HG02885 (cell line): ENCODE data around the gene TIAM2.
A peak's percentile ranks its signal among the peaks of the same experiment; 100 is the strongest.
"Not testable (repeated sequence)": the region's sequence is repeated elsewhere in the genome, so short reads cannot be mapped to it uniquely, and the experiment has no call there.

ENCODE experiments used
- ATAC-seq: cut with Tn5 transposase; IDR thresholded peaks from one replicate; pipeline ENCODE4 v1.9.1; 2021; ENCODE audit warnings: mild to moderate bottlenecking; ENCODE audit not compliant: unreplicated experiment, poor library complexity

Gene TIAM2

DNA sequence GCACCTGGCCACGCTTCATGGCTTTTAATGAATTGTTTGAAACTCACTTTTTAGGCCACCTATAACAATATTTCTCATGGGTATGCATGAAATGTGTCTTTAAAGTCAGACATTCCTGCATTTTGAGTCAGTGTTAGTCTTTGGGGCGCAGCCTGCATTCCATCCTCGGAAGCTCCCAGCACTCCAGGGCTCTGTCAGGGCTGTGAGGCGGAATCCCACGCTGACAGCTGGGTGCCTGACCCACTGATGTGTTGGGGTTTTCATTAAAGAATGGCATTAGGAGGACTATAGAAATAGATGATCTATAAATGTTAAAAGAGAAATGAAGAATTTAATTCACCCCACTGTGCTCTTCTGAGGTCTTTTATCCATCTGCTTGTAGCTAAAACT, 252.5 kb downstream of the TIAM2 start:
- ATAC-seq: no peak

DNA sequence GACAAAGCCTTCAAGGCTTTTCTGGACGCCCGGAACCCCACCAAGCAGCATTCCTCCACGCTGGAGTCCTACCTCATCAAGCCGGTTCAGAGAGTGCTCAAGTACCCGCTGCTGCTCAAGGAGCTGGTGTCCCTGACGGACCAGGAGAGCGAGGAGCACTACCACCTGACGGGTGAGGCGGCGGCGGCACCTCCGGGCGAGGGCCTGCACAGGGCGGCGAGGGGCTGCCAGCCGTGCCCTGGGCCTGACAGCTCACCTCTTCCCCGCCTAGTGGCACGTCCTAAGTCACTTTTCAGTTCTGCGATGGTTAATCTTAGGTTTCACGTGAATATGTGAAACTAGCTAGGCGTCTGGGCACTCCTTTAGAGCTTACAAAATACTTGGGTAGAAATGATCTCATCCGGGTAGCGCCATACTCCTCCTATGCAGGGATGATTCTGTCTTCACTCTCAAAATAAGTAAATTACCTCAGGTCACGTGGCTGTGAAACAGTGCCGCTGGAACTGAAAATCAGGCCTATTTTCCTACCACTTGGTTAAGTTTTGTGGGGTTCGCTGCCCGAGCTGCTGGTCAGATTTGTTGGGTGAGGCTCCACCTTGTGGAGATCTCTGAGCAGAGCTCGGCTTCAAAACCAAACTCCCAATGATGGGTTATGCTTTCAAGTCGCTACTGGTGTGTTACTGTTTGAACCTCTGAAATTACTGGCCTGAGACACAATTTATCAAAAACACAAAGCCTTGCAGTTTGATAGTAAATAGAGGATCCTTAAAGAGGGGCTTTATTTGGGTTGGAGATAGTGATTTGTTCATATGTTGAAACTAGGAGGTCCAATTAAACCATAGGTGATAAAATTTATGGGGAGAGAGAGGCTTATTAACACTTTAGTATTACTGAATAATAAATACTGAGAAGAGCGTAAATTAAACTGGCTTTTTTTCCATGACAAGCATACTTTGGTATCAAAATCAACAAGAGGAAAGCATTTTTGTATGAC, 253.2 kb downstream of the TIAM2 start:
- peak; percentile 74 for ATAC-seq

DNA sequence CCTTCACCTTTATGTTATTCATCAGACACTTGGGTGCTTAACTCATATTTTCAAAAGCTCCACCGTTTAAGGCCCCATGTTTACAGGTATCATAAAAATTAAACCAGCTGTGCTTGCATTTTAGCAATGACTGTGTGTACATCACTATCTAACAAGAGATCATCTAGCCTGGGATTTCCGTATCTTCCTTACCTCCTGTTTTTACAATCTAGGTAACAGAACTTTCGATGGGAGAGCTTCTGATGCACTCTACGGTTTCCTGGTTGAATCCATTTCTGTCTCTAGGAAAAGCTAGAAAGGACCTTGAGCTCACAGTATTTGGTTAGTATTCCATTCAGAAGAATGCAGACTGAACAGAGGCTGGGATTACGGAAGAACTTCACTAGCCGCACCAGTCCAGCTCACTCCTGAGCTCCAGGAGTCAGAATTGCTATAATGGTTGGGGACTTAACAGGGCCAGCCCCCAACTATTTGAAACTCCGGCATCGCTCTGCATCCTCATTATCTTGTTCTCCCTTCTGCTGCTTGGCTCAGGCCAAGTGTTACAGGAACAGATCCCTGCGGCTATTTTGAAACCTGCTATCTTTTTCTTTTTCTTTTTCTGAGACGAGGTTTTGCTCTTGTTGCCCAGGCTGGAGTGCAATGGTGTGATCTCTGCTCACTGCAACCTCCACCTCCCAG, 255.7 kb downstream of the TIAM2 start:
- no peak for ATAC-seq

DNA sequence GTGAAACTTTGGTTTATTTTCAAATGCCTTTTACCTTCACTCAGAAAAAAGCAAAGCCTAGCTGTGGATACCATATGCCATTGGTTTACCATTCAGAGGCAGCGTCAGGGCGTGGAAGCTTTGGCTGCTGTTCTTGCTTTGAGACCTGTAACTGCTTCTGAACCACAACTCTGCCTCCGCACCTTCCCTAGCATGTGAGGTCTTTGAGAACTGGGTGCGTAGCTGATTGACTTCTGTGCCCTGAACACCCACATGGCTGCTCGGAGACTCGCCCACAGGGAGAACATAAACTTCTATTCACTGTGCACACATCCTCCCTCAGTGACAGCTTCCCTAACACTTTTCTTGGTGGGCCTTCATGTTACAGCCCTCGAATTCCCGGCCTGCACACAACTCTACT, 257.5 kb downstream of the TIAM2 start:
- no peak for ATAC-seq

DNA sequence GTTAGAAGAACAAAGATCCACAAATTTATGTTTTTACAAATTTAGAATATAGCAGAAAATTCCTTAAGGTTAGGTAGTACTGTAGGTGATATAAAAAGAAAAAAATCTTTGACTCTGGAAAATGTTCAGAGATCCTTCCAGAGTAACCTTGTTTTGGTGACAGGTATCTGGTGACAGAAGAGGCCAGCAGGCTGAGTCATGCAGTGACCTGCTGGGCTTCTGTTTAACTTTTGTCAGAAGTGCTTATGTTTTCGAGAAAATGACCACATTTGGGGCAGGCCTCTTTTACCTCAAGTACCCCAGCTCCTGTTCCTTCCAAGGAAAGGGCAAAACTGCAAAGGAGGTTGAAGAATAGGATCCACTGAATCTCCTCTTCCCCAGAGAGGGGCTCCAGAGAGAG, 258.2 kb downstream of the TIAM2 start:
- ATAC-seq: no peak

DNA sequence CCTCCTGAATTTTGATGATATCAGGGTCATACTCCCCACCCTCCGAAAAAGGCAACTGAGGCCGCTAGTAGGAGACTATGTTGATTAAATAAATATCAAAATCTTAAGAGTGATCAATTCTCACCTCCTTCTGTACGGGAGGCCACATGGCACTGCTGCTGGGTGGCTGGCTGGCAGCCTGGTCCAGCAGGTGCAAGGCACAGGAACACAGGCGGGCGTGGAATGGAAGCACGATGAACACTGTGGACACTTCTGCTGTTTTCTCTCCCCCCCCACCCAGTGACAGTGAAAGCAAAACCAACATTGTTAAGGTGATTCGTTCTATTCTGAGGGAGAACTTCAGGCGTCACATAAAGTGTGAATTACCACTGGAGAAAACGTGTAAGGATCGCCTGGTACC, 259.0 kb downstream of the TIAM2 start:
- ATAC-seq: no peak

DNA sequence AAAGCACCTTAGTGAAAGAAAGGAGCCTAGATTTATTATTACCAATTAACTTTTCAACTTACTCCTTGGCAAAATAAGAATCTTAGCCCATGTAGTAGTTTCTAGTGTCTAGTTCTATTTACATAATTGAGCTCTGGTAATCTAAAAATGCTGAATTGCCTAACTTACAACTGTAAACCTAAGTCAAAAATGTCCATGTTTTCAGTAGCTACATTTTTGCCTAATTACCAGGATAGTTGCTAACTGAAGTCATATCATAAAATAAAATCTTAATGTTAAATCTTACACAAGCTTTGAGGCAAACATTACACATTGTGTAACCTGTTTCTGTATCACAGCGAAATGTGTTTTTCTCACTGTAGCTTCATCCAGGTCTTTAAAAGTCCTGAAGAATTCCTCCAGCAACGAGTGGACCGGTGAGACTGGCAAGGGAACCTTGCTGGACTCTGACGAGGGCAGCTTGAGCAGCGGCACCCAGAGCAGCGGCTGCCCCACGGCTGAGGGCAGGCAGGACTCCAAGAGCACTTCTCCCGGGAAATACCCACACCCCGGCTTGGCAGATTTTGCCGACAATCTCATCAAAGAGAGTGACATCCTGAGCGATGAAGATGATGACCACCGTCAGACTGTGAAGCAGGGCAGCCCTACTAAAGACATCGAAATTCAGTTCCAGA, 261.1 kb downstream of the TIAM2 start:
- no peak for ATAC-seq

DNA sequence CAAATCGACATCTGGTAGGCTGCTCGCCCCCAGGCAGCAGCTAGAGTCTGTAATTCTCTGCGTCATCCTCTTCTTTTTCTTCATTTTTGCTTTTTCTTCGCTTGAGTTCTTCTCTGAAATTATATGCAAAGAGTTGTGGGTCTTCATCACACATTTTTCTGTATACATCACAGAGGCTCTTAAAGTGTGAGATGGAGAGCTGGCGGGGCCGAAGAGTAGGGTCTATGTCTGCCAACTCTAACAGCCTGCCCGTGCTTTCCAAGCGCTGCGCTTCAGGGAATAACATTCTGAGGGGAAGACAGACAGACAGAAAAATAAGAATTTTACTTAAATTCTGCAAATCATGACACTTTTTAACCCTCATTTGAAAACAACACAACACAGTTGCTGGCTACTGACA, 262.7 kb downstream of the TIAM2 start:
- no peak for ATAC-seq

DNA sequence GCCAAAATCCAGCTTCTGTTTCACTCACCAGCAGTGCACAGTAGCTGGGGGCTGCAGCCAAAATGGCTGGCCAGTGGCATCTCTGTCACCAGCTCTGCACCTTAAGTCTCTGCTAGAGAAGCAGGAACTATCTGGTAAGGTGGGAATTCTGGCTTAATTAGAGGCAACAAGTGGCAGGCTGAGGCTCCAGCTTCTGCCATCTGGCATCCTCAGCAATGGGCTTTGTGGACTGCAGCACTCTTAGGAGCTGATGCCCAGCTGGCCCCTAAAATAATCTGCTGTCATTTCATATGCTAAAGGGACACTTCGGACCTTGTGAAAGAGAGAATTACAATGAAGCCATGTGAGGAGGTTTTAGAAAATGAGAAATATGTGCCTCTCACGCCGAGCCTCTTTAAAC, 264.1 kb downstream of the TIAM2 start:
- ATAC-seq: no peak

DNA sequence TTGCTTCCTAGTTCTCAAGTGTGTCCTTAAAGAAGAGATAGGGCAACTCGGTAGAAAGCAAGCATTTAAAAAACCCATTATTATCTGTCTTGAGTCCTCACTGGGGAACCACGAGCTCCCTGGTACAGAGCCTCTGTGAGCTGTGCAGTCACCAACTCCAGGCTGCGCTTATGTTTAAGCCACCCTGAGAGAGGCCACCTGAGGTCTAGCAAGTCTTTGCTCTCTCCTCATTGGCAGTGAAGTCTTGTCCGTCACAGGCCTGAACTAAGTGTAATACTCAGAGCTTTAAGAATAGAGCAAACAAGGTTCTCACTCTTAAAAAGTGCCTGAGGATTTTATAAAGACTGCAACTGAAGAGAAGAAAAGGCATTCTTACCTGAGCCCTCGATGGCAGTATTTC, 264.8 kb downstream of the TIAM2 start:
- ATAC-seq: no peak

DNA sequence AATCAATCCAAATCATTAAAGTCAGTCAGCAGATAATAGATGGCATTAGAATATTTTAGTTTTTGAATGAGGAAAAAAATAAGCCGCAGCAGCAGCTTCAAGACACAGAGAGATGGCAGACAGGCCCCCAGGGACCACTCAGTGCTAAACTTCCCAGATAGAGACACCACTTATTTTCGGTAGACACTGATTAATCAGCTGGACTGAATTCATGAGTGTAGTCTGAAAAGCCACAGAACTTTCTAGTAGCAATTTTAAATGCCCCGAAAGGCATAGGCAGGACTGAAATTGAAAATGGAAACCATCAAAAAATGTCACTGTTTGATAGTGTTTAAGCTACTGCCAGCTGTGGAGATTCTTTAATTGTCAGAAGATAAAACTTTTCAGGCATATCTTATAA, 265.6 kb downstream of the TIAM2 start:
- peak; percentile 56 for ATAC-seq

DNA sequence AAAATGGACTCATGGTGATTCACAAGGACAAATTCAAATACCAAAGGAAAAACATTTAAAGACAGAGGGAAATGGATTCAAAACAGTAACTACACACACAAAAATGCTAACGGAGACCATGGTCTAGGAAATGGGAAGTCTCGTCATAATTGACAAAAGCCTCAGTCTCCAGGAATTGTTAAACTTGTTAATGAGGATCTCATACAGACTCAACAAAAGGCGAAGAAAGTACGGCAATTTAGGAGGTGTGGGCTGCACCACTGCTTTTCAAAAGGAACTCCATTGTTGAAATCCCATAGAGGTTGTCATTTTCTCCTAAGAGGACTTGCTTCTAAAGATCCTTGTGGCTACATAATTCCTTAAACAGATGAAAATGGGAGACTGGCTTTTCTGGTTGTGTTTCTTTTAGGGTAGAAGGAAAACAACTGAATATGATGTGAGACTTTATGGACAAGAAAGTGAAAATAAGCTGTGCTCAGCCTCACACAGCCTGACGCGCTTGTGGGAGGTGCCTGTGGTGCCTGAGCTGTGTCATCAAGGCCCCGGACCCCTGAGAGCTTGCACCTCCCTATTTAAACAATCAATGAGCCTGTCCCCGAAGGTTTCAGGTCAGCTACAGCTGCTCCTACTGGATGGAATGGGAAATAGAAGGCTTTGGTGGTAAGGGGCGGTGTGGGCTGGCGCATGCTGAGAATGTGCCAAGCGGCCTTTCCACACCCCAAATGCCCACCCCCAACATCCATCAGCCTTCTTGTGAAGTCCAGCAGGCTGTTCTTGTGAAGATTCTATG, 266.2 kb downstream of the TIAM2 start:
- no peak for ATAC-seq

DNA sequence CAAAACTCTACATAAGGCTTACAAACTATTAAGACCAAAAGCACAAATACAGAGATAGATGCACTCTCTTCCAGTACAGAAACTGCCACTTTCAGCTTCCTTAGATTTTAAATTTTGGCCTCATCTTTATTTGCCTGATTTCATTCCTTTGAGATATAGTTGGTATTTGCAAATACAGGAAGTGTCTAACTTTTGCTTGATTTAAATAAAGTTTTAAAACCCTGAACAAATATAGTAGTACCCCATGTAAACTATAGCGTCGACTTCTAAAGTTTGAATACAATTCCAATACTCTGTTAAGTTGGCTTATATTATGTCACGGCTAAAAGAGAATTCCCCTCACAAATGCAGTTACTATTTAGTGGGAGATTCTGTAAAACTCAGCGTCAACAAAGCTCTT, 267.5 kb downstream of the TIAM2 start:
- ATAC-seq: no peak

DNA sequence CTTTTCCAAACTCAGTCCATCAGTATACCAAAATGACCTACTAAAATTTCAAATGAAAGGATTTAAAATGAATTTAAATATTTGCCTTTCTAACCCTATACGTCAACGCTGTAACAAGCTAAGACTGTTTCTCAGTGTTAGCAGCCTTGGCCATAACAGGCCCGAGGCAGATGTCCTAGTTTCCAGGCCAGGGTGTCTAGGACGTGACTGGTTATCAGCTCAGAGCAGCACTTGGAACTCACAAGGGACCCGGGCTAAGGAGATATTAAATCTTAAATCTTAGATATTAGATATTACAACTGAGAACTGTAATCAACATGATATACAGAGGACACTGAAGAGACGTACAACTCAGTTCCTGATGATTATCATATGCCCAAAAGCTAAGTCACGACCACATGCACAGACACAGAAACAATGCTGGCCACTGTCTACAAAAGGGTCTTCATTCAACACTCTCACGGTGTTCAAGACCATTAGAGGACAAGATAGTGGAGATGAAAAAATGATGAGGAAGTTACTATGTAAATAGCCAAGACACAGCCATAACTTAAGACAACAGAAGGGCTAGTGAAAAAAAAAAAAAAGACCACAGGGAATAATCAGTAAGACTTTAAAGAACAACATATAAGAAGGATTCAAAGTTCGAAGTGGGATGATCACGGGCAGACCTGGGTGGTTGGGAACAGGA, 268.4 kb downstream of the TIAM2 start, which contains the start of gene CLDN20:
Gene CLDN20, plus strand, starts transcription at position 641 of the 691 bp plus-strand sequence. CDS start 11,707 bp downstream, outside the sequence.
- ATAC-seq: no peak

DNA sequence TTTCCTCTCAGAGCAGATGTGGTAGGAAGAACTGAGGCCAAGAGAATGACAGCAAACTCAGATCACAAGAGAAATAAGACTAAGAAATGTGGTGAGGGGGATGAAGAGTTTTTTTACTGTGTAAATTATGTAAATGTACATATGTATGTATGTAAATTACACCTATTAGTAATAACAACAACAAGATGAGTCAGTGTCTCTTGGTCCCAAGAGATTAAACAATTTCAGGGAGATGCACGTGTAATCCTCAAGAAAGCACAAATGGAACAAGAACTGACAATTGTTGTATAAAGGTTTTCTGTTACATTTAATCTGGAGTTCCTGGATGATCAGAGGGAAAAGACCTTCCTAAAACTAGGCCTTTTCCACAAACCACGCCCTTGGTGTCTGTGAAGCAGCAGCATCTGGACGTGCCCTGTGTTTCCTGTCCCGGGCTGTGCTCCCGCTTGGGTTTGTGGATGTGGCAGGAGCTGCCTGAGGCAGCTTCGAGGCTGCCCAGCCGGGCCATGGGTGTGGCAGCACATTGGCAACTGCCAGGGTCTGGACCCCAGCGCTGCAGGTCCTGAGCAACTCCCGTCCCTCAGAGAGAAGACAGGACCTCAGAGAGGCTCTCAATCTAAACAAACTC, 269.7 kb downstream of the TIAM2 start:
- ATAC-seq: no peak

DNA sequence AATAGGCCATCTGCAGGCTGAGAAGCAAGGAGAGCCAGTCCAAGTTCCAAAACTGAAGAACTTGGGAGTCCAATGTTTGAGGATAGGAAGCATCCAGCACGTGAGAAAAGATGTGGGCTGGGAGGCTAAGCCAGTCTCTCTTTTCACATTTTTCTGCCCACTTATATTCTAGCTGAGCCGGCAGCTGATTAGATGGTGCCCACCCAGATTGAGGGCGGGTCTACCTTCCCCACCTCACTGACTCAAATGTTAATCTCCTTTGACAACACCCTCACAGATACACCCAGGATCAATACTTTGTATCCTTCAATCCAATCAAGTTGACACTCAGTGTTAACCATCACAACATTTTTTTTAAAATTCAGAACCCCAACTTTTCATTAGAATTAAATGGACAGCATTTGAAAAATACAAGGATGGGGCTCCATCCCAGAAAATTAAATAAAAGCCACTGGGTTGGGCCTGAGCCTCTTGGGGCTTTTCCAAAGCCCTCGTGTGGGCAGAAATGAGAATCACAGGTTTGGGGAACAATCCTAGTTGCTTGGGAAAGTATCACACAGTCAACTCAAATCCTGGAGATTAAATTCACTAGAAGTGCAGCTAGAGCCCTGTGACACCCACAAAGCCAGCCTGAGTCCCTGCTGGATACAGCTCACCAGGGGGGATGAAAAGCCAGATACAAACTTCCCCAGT, 270.9 kb downstream of the TIAM2 start:
- ATAC-seq: no peak

DNA sequence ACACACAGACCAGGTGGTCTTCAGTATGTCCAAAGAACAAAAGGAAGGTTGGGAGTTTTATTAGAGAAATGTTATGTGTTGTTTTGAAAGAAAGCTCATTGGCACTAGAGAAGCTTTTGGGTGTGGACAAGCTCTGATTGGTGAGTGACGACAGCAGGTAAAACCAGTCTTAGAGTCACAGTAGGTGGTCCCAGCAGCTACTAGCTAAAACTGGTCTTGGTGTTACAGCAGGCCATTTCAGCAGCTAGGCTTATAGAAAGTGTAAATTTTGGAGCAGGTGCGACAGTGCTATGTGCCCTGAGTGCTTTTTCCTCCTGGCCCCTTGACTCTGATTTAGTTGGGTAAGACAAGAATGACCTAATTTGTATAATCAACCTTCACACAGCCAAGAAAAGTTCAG, 272.3 kb downstream of the TIAM2 start:
- no peak for ATAC-seq

DNA sequence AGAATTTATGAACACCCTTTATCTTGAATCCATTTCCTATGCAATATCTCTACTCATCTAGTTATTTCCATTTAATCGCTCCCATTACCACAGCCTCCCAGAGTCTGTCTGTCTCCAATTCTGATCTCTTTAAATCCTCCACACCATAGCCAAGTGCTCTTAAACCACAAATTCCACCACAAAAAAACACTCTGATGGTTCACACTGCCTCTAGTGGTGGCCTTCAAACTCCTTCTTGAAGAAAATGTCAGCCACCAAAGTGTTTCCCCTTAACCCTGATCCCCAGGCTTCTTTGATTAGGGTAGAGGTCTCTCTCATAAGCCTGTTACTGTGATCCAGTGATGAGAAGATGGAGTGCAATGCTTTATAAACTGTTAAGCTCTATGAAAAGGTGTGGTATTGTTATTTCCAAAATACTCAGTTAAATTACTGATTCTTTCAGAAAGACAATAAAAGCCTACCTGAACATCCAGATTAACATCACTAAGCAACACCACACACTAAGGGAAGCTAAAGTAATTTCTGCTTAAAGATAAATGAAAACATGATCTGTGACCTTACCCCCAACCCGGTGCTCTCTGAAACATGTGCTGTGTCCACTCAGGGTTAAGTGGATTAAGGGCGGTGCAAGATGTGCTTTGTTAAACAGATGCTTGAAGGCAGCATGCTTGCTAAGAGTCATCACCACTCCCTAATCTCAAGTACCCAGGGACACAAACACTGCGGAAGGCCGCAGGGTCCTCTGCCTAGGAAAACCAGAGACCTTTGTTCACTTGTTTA, 273.2 kb downstream of the TIAM2 start:
- not testable (repeated sequence) for ATAC-seq
